ENCODE results near the gene EEFSEC. TPM values are rescaled to one million over a fixed set of nuclear protein-coding genes. Genes with fewer than 3 reads are reported as not detected.

Gene EEFSEC
- total and polyA plus RNA-seq, 2 of the 8 experiments (the other 6 are each of a cell fraction or from before 2014, with no cell fraction given): 13.1 to 19.8 TPM

- H4K91ac ChIP-seq (replicated peaks; ENCODE audit: insufficient read length, low read length): no peak overlapping the region
- no peaks in the 10 kb centered on the region for H3K9me3 ChIP-seq (ENCODE audit: insufficient read depth in 2 of 2, low read depth in 1 of 2, low read length in 1 of 2)
- ChIA-PET POLR2A (ENCODE audit: partially characterized antibody) (interaction anchor here (0.7 kb wide), 1 partner anchor 11 kb away, joined by 3 read pairs; no protein-coding TSS in a partner anchor), CTCF (ENCODE audit: partially characterized antibody) (interaction anchor here (0.7 to 1.5 kb wide), 4 partner anchors 13 to 312 kb away, joined by 3 to 4 read pairs (median 3); no protein-coding TSS in a partner anchor)
- H2BK15ac ChIP-seq (ENCODE audit: low read length): no peak overlapping the region
- H3K79me2 ChIP-seq (ENCODE audit: control insufficient read depth in 1 of 2, insufficient read depth in 2 of 2, low read length in 2 of 2): no peaks in the 10 kb centered on the region
- H3K23ac ChIP-seq (ENCODE audit: insufficient read length): no peak overlapping the region
- WGBS, 2 experiments (ENCODE audit: extremely low coverage in 1 of 2, insufficient coverage in 1 of 2, insufficient read length in 1 of 2, insufficient replicate concordance in 2 of 2, low coverage in 1 of 2, low lambda C conversion rate in 2 of 2, missing lambda C conversion rate in 1 of 2): 81% methylated on average over 4 of the region's 7 CpGs; no CpG with 5 or more reads in 1 of the 2 experiments
- no peak for FAIRE-seq
- peaks cover 3% of the 10 kb centered on the region; the same call in 1 of the 2 replicates for H3K79me1 ChIP-seq (ENCODE audit: low read depth, low read length)
- H3K9ac ChIP-seq (replicated peaks in 1 of 4; ENCODE audit: extremely low read depth in 1 of 4, low read depth in 3 of 4, low read length in 3 of 4): no peak overlapping the region
- no peak for DNase-seq (ENCODE audit: low read depth in 1 of 2, low spot score in 2 of 2)
- H3K23me2 ChIP-seq (ENCODE audit: low read depth, low read length): 0 out of 2 replicates have a peak, but pooled peaks cover 2% of the 10 kb centered on the region
- no peak overlapping the region for H2BK120ac ChIP-seq (replicated peaks; ENCODE audit: low read depth, low read length)
- H3K27ac ChIP-seq (ENCODE audit: low read depth, low read length): no peak overlapping the region
- no peak overlapping the region for H2AFZ ChIP-seq (ENCODE audit: low read length)
- H3K4me1 ChIP-seq (replicated peaks in 1 of 4; ENCODE audit: control insufficient read depth in 3 of 4, insufficient read depth in 4 of 4, low read length in 3 of 4): peaks cover 0 to 11% (median 7%) of the 10 kb centered on the region in 4 experiments; a peak in 6 of 7 replicates
- no peak overlapping the region for H2BK12ac ChIP-seq (ENCODE audit: low read depth, low read length)
- no peak overlapping the region for H2AK5ac ChIP-seq (ENCODE audit: low read depth, low read length)
- no peak overlapping the region for H2BK20ac ChIP-seq (ENCODE audit: low read length)
- no peak overlapping the region for H3K4me2 ChIP-seq (ENCODE audit: insufficient read depth in 1 of 2, low read depth in 2 of 2, low read length in 2 of 2)
- 0 out of 2 replicates have a peak overlapping the region, but pooled peaks have one; percentile 63 for H2BK5ac ChIP-seq (ENCODE audit: low read depth, low read length)
- H4K20me1 ChIP-seq (replicated peaks in 1 of 2; ENCODE audit: control insufficient read depth in 1 of 2, insufficient read depth in 2 of 2, low read length in 2 of 2): no peaks in the 10 kb centered on the region
- H3K56ac ChIP-seq (replicated peaks; ENCODE audit: insufficient read length, low read depth, low read length): no peak overlapping the region
- H3K4ac ChIP-seq (replicated peaks; ENCODE audit: insufficient read length, low read depth, low read length): no peak overlapping the region
- H4K8ac ChIP-seq (ENCODE audit: extremely low read depth, insufficient read depth, low read length): no peak overlapping the region
- no peak overlapping the region for H3K18ac ChIP-seq (ENCODE audit: extremely low read depth, low read length)
- no peak overlapping the region for H3K4me3 ChIP-seq (ENCODE audit: extremely low read depth in 1 of 4, insufficient read depth in 2 of 4, low read depth in 3 of 4, low read length in 4 of 4)
- H4K5ac ChIP-seq (ENCODE audit: insufficient read length, low read depth, low read length): no peak overlapping the region
- no peaks in the 10 kb centered on the region for H3K27me3 ChIP-seq (replicated peaks in 1 of 4; ENCODE audit: control insufficient read depth in 3 of 4, extremely low read depth in 1 of 4, insufficient read depth in 3 of 4, low read length in 3 of 4)
- no peak overlapping the region for H3K14ac ChIP-seq (ENCODE audit: insufficient read length)
- H3K36me3 ChIP-seq (ENCODE audit: control insufficient read depth in 2 of 4, insufficient read depth in 4 of 4, low read length in 3 of 4): no peaks in the 10 kb centered on the region
- TF ChIP-seq RXRA (IDR thresholded peaks at IDR 0.05; ENCODE audit: insufficient read depth, low read depth, low read length) (no peak), ATF3 (IDR thresholded peaks at IDR 0.05; ENCODE audit: insufficient read depth, low read depth, low read length) (no peak), MAFK (IDR thresholded peaks at IDR 0.05; ENCODE audit: low read depth, low read length) (no peak), BACH1 (IDR thresholded peaks at IDR 0.05; ENCODE audit: low read length) (no peak), PHF8 (conservative IDR thresholded peaks at IDR 0.05; ENCODE audit: low read depth, low read length) (no peak), TAF7 (optimal IDR thresholded peaks at IDR 0.05; ENCODE audit: borderline replicate concordance, low read depth, low read length) (no peak), SAP30 (IDR thresholded peaks at IDR 0.05; ENCODE audit: insufficient read depth, insufficient replicate concordance, low read length) (no peak), TAF1 (IDR thresholded peaks at IDR 0.05; ENCODE audit: low read depth, low read length) (no peak), KDM4A (IDR thresholded peaks at IDR 0.05; ENCODE audit: low read depth, low read length, severe bottlenecking) (no peak), CHD2 (IDR thresholded peaks at IDR 0.05; ENCODE audit: low read length) (no peak), RBBP5 (IDR thresholded peaks at IDR 0.05; ENCODE audit: borderline replicate concordance, low read depth, low read length) (no peak)
- TF ChIP-seq, protein P1, sequence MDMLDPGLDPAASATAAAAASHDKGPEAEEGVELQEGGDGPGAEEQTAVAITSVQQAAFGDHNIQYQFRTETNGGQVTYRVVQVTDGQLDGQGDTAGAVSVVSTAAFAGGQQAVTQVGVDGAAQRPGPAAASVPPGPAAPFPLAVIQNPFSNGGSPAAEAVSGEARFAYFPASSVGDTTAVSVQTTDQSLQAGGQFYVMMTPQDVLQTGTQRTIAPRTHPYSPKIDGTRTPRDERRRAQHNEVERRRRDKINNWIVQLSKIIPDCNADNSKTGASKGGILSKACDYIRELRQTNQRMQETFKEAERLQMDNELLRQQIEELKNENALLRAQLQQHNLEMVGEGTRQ (IDR thresholded peaks at IDR 0.05; ENCODE audit: low read length): no peak
These were observed 254.0 kb downstream of the EEFSEC start for GRCh38 chr3:128407247-128407646.
